Cardiac fibroblast (primary cell): ENCODE measurements around the gene DOCK4.

Source experiments
- DNase-seq, 2 donors: peaks; one replicate each; pipeline versions ENCODE4 v3.0.0 to v3.0.0-alpha.2; 2010; ENCODE audit warnings: low read depth in 2 of 2
- H3K4me3 ChIP-seq, 2 donors: replicated peaks in 1 of 2; 1 replicate in 1 of 2; 2 replicates in 1 of 2; pipeline ENCODE4 v1.5.1; 2011; ENCODE audit warnings: low read depth in 2 of 2, low read length in 2 of 2, mild to moderate bottlenecking in 2 of 2, moderate library complexity in 1 of 2
- TF ChIP-seq, protein P1 (sequence below): IDR thresholded peaks from one replicate; pipeline ENCODE4 v1.5.1; 2011; ENCODE audit warnings: low read depth, mild to moderate bottlenecking, low read length, inconsistent platforms

The DOCK4 gene

DNA sequence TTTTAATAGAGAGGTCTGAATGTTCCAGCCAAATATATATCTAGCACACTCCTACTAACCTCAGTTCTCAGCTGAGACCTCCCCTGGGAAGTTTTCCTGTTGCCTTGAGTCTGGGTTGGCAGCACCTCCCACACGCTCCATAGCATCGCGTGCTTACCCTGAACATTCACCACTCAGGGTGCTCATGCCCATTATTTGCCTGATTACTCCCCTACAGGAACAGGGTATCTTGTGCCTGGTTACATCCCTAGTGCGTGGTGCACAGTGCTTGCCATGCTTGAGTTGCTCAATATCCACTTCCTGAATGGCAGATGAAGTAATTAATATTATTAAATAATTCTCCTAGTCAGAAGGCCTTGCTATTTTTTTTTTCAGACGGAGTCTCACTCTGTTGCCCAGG is 374.0 kb downstream of the DOCK4 start:
- peak; percentile 32 to 35 for DNase-seq
- no peak overlapping the region for H3K4me3 ChIP-seq
- TF ChIP-seq, protein P1, sequence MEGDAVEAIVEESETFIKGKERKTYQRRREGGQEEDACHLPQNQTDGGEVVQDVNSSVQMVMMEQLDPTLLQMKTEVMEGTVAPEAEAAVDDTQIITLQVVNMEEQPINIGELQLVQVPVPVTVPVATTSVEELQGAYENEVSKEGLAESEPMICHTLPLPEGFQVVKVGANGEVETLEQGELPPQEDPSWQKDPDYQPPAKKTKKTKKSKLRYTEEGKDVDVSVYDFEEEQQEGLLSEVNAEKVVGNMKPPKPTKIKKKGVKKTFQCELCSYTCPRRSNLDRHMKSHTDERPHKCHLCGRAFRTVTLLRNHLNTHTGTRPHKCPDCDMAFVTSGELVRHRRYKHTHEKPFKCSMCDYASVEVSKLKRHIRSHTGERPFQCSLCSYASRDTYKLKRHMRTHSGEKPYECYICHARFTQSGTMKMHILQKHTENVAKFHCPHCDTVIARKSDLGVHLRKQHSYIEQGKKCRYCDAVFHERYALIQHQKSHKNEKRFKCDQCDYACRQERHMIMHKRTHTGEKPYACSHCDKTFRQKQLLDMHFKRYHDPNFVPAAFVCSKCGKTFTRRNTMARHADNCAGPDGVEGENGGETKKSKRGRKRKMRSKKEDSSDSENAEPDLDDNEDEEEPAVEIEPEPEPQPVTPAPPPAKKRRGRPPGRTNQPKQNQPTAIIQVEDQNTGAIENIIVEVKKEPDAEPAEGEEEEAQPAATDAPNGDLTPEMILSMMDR, result no peak

DNA sequence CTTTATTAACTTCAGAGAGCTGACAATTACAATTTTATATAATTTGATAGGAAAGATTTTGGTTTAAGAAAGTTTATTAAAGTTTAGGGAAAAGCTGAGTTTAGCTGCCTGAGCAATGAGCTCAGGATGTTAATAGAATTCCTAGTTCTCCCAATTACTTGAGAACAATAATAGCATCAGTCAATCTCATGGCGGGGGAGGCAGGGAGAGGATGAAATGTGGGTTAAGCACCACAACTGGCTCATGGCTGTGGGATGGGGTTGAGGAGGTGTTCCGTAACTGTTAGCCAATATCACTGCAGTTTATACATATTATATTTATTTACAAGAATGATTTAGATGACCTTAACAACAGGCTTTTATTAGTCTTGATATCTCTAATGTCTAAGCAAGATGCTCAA is 377.0 kb downstream of the DOCK4 start:
- TF ChIP-seq, protein P1, result no peak
- H3K4me3 ChIP-seq, result no peak overlapping the region
- no peak for DNase-seq

DNA sequence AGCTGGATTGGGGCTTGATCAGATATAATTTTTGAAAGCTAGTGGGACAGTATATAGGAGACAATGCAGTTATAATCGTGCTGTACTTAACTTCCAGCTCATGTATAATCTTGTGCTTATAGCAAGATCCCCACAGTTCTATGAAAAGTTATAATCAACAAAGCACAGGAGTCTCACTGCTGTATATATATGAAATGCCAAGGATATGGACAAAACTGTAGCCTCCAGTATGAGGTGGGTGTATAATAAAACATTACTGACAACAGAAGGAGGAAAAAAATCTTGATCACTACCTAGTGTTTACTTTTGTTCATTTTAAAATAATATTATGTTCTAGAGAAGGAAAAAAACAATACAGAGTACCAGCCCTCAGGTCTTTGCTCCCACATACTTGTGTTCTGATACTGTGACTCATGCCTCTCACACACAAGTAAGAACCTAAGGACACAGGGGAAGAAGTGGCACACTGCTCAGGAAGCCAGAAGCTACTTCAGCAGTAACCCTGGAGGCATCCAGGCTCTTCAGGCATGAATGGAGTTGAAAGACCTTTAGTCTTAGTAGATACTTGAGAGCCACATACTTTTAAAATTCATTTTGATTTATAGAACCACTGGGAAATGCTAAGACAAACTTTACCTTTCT is 378.2 kb downstream of the DOCK4 start:
- H3K4me3 ChIP-seq, result no peak overlapping the region
- DNase-seq, result peak; percentile 56 to 75
- TF ChIP-seq, protein P1, result no peak

DNA sequence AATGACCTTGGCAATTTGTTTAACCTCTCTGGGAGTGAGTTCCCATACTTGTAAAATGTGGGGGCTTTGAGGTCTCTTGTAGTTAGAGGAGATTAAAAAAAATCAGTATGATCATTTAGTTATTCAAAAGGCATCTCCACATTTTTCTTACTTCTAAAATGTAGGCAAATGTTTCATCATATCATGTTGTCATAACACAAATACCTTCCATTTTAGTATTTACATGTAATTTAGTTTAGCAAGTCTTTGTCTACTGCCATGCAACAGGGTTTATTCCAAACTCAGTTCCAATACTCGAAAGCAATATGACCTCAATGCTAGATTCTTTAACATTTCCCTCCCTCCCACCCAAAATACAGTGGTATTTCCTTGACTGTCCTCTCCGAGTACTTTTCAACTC is 381.2 kb downstream of the DOCK4 start:
- TF ChIP-seq, protein P1, result no peak
- no peak overlapping the region for H3K4me3 ChIP-seq
- DNase-seq, result peak in 1 of 2 donors; percentile 22

DNA sequence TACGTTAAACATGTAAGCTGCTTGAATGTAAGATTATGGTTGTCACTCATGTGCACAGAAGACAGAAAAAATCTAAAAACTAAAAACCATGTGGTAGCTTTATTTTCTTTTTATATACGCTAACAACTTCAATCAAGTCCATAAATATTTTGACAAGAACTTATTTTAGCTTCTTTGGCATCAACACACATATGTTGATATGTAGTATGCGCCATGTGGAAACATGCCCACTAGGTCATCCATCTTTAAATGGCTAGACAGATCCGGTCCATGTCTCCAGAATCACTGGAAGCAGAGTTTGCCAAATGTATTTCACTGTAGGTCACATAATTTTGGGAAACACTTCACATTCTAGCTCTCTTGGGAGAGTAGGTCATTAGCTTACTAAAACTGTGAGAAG is 382.4 kb downstream of the DOCK4 start:
- DNase-seq, result no peak
- TF ChIP-seq, protein P1, result no peak
- H3K4me3 ChIP-seq, result no peak overlapping the region

DNA sequence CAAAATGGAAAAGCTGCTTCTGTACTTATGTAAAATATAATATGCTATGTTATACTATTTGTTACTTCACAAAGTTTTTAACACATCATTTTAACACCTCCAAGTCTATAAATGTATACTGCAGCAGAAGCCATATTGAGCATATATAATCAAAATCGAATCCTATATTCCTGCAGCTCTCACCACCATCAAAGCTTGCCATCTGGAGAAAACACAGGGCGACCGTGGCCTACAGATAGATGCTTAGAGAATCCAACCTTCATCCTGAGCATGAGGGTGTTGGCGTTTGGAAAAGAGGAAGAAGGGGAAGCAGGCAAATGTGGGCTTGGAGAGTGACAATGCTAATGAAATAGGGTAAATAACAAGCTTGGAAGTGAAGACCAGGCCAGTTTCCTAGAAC is 385.2 kb downstream of the DOCK4 start:
- DNase-seq, result no peak
- no peak overlapping the region for H3K4me3 ChIP-seq
- TF ChIP-seq, protein P1, result no peak

DNA sequence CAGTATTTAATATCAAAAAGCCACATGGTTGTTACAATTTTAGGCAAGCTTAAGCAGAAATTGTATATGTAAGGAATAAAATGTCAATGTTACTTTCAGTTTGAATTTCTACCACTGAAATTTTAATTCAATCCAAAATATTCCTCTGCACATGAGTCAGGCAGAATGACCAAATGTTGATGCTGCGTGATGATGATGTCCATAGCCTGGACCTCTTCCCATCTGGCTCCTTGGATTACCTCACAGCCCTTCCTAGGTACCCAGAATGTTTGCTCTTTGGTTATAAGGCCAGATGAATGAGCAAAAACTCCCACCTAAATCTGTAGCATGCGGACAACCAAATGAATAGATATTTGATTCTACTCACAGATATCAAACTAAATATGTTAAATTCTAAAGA is 385.6 kb downstream of the DOCK4 start:
- TF ChIP-seq, protein P1, result no peak
- no peak overlapping the region for H3K4me3 ChIP-seq
- DNase-seq, result no peak
